ENCODE data around the gene RPP25. TPM values are rescaled to one million over a fixed set of nuclear protein-coding genes. Genes with fewer than 3 reads are reported as not detected.

RPP25 gene
- polyA plus RNA-seq = 1 to 10 TPM; 3.4 to 6.3 (median 5.0) TPM

- 1% methylated on average over 56 to 83 of the region's 83 CpGs for WGBS, 3 donors
- no peak within 1 kb of the TSS for H3K27ac ChIP-seq (ENCODE audit: low read depth, low read length)
These were observed at the start of gene RPP25 for GRCh38 chr15:74956648-74957475. Gene RPP25 (minus strand): TSS chr15:74956772. CDS start chr15:74956583, 189 bp downstream.

- H3K27ac ChIP-seq (ENCODE audit: low read depth, low read length) = no peak overlapping the region
- WGBS, 3 donors = 64 to 73% (median 66%) methylated on average over 7 of the region's 7 CpGs
These were observed 45.8 kb upstream of the RPP25 start for GRCh38 chr15:75002398-75002797.

DNA sequence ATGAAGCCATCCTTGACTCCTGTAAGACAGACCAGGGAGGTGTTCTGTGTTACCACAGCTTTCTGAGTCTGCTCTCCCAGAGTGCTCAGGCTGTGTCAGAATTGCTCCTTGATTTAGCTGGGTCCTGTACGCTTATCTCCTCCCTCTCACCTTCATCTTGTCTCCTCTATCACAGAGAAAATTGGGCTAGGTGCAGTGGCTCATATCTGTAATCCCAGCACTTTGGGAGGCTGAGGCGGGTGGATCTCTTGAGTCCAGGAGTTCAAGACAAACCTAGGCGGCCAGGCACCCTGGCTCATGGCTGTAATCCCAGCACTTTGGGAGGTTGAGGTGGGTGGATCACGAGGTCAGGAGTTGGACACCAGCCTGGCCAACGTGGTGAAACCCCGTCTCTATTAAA, 44.7 kb upstream of the RPP25 start:
- WGBS, 3 donors = 82 to 88% (median 87%) methylated on average over 6 of the region's 6 CpGs
- H3K27ac ChIP-seq (ENCODE audit: low read depth, low read length) = no peak overlapping the region

- no peak overlapping the region for H3K27ac ChIP-seq (ENCODE audit: low read depth, low read length)
- 74 to 77% (median 74%) methylated on average over 2 of the region's 2 CpGs for WGBS, 3 donors
These were observed 41.0 kb upstream of the RPP25 start for GRCh38 chr15:74997543-74997942.

GRCh38 chr15:74997141-74997540, 40.6 kb upstream of the RPP25 start:
- 27 to 45% (median 44%) methylated on average over 4 of the region's 4 CpGs for WGBS, 3 donors
- no peak overlapping the region for H3K27ac ChIP-seq (ENCODE audit: low read depth, low read length)

GRCh38 chr15:74995779-74996765, 39.5 kb upstream of the RPP25 start:
- no peak overlapping the region for H3K27ac ChIP-seq (ENCODE audit: low read depth, low read length)
- WGBS, 3 donors = 5 to 17% (median 13%) methylated on average over 38 to 42 of the region's 42 CpGs

DNA sequence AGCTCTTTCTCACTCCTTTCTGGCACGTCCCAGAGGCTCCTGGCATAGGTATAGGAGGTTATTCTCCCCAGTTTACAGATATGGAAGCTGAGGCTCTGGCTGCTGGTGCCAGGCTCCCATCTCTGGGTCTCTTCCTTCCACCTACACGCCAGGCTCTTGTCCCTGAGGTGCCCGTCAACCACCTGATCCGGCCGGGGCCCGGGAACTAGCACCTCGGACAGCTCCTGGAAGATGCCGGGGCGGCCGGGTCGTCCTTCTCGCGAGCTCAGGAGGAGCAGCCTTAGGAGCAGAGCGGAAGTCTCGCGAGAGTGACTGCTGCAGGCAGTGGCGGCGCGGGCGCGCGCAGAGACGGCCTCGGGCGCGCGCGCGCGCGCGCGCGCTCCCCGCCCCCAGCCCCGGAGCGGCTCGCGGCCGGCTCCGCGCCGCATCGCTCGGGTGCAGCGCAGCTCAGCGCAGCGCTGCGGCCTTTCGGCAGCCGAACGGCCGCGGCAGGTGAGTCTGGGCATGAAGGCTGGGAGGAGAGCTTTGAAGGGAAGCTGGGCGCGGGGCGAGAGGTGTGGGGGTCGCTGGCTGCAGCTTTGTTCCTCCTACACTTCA, 38.7 kb upstream of the RPP25 start, which contains the start of gene SCAMP5:
SCAMP5 (plus strand) TSS at position 382 of the 597 bp plus-strand sequence. CDS start 16,277 bp downstream, outside the sequence.
- WGBS, 3 donors = 1% methylated on average over 53 to 58 of the region's 58 CpGs
- no peak within 1 kb of the TSS for H3K27ac ChIP-seq (ENCODE audit: low read depth, low read length)

- 34 to 61% (median 48%) methylated on average over 5 of the region's 5 CpGs for WGBS, 3 donors
- no peak overlapping the region for H3K27ac ChIP-seq (ENCODE audit: low read depth, low read length)
These were observed 38.1 kb upstream of the RPP25 start for GRCh38 chr15:74994685-74995084.

DNA sequence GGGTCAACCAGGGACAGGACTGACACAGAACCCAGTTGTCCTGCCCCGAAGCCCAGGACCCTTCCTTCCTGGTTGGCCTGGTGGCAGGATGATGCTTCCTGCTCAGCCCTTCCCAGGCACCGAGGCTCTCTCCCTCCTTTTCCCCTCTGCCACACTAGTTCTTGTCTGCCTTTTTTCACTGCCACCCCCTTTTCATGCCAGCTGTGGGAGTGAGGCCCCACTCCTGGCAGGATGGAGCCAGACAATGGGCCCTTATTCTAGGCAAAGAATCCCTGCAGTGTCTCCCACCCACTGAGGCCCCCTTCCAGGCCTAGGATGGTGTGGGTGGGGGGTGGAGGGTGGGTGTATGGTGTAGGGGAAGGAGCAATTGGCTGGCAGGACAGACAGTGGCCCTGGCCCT, 37.7 kb upstream of the RPP25 start:
- 43 to 66% (median 66%) methylated on average over 2 of the region's 2 CpGs for WGBS, 3 donors
- H3K27ac ChIP-seq (ENCODE audit: low read depth, low read length) = no peak overlapping the region

- WGBS, 3 donors = 21 to 47% (median 46%) methylated on average over 1 of the region's 1 CpG
These were observed 36.0 kb upstream of the RPP25 start for GRCh38 chr15:74992619-74993018.

DNA sequence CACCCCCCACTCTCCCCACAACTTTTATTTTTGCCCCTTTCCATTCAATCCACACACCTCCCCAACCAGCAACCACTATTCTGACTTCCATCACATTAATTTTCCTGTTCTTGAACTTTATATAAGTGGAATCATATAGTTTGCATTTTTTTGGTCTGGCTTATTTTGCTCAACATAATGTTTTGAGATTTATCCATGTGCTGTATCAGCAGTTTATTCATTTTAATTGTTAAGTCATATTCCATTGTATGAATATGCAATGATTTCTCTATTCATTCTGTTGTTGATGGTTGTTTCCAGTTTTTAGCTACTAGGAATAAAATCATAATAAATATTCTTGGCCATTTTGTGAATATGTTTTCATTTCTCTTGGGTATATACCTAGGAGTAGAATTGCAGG, 33.0 kb upstream of the RPP25 start:
- H3K27ac ChIP-seq (ENCODE audit: low read depth, low read length) = no peak overlapping the region

More at GRCh38 chr15:74992619-74993018, 36.0 kb upstream of the RPP25 start:
- H3K27ac ChIP-seq (ENCODE audit: low read depth, low read length) = no peak overlapping the region

- whole genome bisulfite sequencing, 3 donors = 34 to 44% (median 40%) methylated on average over 4 of the region's 4 CpGs
These were observed 31.6 kb upstream of the RPP25 start for GRCh38 chr15:74988007-74988800.

DNA sequence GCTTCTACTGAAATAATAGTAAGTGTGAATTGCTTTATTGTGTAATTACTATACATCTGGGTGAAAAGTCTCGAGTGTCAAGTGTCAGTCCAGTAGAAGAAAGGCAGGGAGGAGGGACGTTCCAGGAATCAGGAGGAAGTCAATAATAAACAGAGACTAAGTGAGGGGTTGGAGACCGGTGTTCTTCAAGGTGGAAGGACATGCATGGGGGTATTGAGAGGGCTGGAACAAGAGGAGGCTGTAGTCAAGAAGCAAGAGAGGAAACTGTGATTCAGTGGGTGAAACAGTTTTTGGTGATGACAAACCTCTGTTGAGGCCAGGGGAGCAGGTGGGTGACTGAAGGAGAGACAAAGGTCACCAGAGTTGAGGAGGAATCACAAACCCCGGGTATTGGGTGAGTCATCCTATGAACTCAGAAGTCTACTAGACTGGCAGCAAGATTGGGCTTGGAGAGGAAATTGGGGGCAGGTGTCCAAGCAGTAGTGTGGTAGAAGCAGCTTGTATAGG, 27.2 kb upstream of the RPP25 start:
- WGBS, 3 donors = 21 to 37% (median 29%) methylated on average over 4 of the region's 4 CpGs
- no peak overlapping the region for H3K27ac ChIP-seq (ENCODE audit: low read depth, low read length)

More at GRCh38 chr15:74988007-74988800, 31.6 kb upstream of the RPP25 start:
- H3K27ac ChIP-seq (ENCODE audit: low read depth, low read length) = no peak overlapping the region

DNA sequence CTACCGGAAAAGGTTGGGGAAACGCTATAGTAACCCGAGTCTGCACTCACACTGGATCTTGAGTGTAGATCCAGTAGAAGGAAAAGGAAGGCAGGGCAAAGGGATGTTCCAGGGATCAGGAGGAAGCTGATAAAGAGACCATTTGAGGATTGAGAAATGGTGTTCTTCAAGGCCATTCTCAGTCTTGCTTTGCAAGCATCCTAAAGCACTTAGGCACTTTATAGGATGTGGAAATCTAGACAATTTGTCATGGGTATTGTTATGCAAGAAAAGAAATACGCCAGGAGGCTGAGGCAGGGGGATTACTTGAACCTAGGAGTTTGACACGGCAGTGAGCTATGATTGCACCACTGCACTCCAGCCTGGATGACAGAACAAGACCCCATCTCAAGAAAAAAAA, 25.6 kb upstream of the RPP25 start:
- no peak overlapping the region for H3K27ac ChIP-seq (ENCODE audit: low read depth, low read length)
- WGBS, 3 donors = 54 to 80% (median 60%) methylated on average over 5 of the region's 5 CpGs

GRCh38 chr15:74978503-74978902, 21.9 kb upstream of the RPP25 start:
- WGBS, 3 donors = 29 to 45% (median 35%) methylated on average over 3 of the region's 3 CpGs

GRCh38 chr15:74978077-74978476, 21.5 kb upstream of the RPP25 start:
- 83 to 91% (median 89%) methylated on average over 1 of the region's 1 CpG for WGBS, 3 donors
- H3K27ac ChIP-seq (ENCODE audit: low read depth, low read length) = no peak overlapping the region

More at GRCh38 chr15:74978503-74978902, 21.9 kb upstream of the RPP25 start:
- H3K27ac ChIP-seq (ENCODE audit: low read depth, low read length) = no peak overlapping the region

GRCh38 chr15:74977599-74977998, 21.0 kb upstream of the RPP25 start:
- 56 to 66% (median 62%) methylated on average over 4 of the region's 4 CpGs for WGBS, 3 donors
- no peak overlapping the region for H3K27ac ChIP-seq (ENCODE audit: low read depth, low read length)

DNA sequence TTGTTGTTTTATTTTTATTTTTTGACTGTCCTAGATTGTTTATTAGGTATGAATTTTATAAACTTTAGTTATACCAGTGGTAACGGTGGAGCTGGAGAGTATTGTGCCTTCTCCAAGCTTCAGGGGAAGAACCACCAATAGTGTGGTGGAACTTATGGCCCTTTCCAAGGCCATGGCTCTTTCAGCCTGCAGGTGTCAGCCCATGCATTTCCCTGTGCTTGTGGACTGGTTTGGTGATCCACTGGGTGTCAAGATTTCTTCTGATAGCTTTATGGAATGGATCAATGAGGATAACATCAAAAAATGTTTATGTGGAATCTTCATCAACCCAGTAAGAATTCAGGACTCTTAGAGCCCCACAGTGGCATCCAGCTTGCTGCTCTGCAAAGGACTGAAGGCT, 19.6 kb upstream of the RPP25 start:
- H3K27ac ChIP-seq (ENCODE audit: low read depth, low read length) = no peak overlapping the region
- 76 to 77% (median 77%) methylated on average over 1 of the region's 1 CpG for WGBS, 3 donors

Measured in adipose tissue (tissue), 3 donors.